Subcutaneous abdominal adipose tissue (tissue), 5 donors: Measurements from ENCODE around the gene CHRNA1.

Source experiments
- H3K27ac ChIP-seq: one replicate; pipeline ENCODE4 v1.7.0; 2013; ENCODE audit warnings: low read depth, mild to moderate bottlenecking, inconsistent platforms, low read length, moderate library complexity
- H3K27me3 ChIP-seq, 5 donors: one replicate each; pipeline ENCODE4 v1.7.0; 2013; ENCODE audit warnings: low read length in 5 of 5, inconsistent platforms in 1 of 5; ENCODE audit not compliant: control insufficient read depth in 5 of 5, insufficient read depth in 4 of 5
- H3K36me3 ChIP-seq, 5 donors: one replicate each; pipeline ENCODE4 v1.7.0; 2013; ENCODE audit warnings: low read length in 5 of 5; ENCODE audit not compliant: control insufficient read depth in 5 of 5, insufficient read depth in 5 of 5
- H3K4me1 ChIP-seq, 5 donors: one replicate each; pipeline ENCODE4 v1.7.0; 2013; ENCODE audit warnings: low read length in 5 of 5, mild to moderate bottlenecking in 3 of 5, moderate library complexity in 1 of 5; ENCODE audit not compliant: control insufficient read depth in 5 of 5, insufficient read depth in 5 of 5
- H3K4me3 ChIP-seq, 5 donors: one replicate each; pipeline ENCODE4 v1.7.0; 2013; ENCODE audit warnings: low read length in 5 of 5, low read depth in 1 of 5
- H3K9ac ChIP-seq, 5 donors: one replicate each; pipeline ENCODE4 v1.7.0; 2013; ENCODE audit warnings: low read length in 5 of 5, mild to moderate bottlenecking in 4 of 5, moderate library complexity in 3 of 5
- H3K9me3 ChIP-seq, 5 donors: one replicate each; pipeline ENCODE4 v1.7.0; 2013; ENCODE audit warnings: low read length in 5 of 5; ENCODE audit not compliant: control insufficient read depth in 5 of 5
- donor health status: healthy.
- donor health status: healthy.
- donor health status: healthy.
- donor health status: healthy.
- donor health status: healthy.

The CHRNA1 gene

DNA sequence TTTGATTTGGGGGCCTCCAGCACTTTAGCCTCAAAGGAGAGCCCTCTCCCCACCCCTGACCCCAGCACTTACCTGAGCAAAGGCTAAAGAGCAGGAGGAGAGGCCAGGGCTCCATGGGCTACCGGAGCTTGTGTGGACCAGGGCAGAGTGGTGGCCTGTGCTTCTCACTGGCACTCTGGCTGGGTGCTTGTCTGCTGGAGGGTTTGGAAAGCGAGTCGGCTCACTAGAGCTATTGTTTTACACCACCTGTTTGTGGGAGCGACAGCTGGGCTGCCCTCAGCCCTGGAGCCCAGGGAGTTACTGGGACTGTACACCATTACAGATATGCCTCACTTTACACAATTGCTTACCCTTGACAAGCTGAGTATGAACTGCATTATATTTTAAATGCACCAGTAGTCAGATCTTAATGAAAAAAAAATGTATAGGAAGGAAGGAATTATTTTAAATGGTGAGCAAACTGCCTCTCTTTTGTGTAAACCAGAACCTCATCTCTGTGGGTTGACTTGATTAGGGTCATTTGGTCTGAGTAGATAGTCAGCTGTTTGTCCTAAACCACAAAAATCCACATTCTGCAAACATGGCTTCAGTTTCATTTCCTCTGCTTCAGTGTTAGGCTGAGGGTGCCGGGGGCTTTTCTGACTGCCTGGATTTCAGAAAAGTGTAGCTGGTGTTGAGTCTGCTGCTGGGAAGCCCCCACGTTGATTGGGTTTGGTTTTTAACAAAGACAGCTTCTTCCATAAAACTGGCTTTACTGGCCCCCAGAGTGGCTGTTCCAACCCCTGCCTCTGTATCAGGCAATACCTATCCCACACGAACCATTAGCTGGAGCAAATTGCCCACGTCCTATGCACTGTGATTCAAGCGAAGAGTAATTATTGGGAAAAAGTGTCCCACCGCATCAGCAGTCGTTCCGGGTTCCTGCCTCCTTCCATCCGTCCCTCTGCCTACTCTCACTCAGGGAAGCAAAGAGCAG, at the start of gene CHRNA1:
Gene CHRNA1, minus strand, starts transcription at position 193 of the 976 bp plus-strand sequence. Its CDS starts 78 bp downstream, at position 115.
- H3K9me3 ChIP-seq, result no peaks in the 10 kb centered on the region
- no peaks in the 10 kb centered on the region for H3K36me3 ChIP-seq
- no peak within 1 kb of the TSS for H3K9ac ChIP-seq
- no peak within 1 kb of the TSS for H3K27ac ChIP-seq
- H3K4me1 ChIP-seq, result no peaks in the 10 kb centered on the region
- no peak within 1 kb of the TSS for H3K4me3 ChIP-seq
- H3K27me3 ChIP-seq, result peaks cover 0 to 3% (median 0%) of the 10 kb centered on the region in 5 donors

DNA sequence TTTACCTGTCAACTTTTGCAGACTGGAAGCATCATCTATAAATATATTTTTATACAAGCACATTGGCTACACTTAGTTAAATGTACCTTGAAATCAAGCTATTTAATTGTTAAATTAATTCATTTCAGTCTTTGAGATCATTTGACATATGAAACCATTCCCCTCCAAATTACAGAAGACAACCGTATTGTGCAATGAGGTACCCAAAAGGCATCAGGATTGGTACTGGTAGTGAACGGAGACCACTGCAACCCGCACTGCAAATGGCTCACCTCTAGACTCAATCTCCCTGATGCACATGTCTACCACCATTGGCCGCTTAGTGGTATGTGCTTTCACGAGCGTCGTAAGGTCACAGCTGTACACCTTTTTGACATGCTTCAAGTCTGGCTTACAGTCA, 47.8 kb upstream of the CHRNA1 start:
- H3K4me1 ChIP-seq, result peaks cover 0 to 7% (median 0%) of the 10 kb centered on the region in 5 donors
- no peaks in the 10 kb centered on the region for H3K27me3 ChIP-seq
- peaks cover 0 to 5% (median 4%) of the 10 kb centered on the region in 5 donors for H3K36me3 ChIP-seq
- no peak overlapping the region for H3K27ac ChIP-seq
- no peak overlapping the region for H3K4me3 ChIP-seq
- H3K9ac ChIP-seq, result no peak overlapping the region
- H3K9me3 ChIP-seq, result no peaks in the 10 kb centered on the region

DNA sequence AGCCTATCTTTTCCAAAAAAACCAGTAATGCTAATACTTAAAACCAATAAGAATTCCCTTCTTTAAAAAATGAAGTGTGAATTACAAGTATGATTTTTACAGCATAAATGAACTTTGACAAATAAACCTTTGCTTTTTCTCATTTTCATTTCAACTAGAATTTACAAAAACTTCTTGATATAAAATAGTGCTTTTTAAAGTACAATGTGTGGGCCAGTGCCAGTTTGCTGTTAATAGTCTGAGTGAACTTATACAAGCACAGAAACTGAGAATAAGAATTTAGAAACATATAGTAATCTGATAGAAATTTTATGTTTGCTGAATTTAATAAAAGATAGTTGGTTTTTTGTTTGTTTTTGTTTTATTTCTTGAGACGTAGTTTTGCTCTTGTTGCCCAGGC, 43.7 kb upstream of the CHRNA1 start:
- Histone ChIP-seq H3K36me3 (peaks cover 0 to 5% (median 4%) of the 10 kb centered on the region in 5 donors), H3K4me1 (peaks cover 0 to 8% (median 0%) of the 10 kb centered on the region in 5 donors), H3K4me3 (no peak overlapping the region), H3K27me3 (no peaks in the 10 kb centered on the region), H3K9me3 (no peaks in the 10 kb centered on the region), H3K27ac (no peak overlapping the region), H3K9ac (no peak overlapping the region)

DNA sequence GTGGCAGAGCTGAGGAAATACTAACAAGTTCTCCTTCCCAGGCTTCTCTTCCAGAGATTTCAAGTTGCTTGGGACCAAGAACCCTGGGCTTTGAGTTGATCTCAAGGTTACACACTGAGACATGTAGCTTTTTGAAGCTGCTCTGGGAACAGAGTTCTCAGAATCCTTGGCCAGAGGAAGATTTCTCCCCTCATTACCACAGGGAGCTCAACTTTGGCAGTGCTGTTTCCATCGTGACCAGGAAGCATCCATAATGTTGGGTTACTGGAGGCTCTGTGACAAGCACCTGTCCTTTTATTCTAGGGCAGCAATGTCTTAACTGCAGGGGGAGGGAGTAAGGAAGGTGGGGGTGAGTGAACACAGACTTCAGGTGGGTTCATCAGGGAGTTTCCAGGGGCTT, 41.5 kb upstream of the CHRNA1 start:
- peaks cover 0 to 5% (median 4%) of the 10 kb centered on the region in 5 donors for H3K36me3 ChIP-seq
- no peak overlapping the region for H3K4me3 ChIP-seq
- H3K27ac ChIP-seq, result no peak overlapping the region
- no peaks in the 10 kb centered on the region for H3K9me3 ChIP-seq
- peaks cover 0 to 8% (median 0%) of the 10 kb centered on the region in 5 donors for H3K4me1 ChIP-seq
- no peak overlapping the region for H3K9ac ChIP-seq
- H3K27me3 ChIP-seq, result no peaks in the 10 kb centered on the region

DNA sequence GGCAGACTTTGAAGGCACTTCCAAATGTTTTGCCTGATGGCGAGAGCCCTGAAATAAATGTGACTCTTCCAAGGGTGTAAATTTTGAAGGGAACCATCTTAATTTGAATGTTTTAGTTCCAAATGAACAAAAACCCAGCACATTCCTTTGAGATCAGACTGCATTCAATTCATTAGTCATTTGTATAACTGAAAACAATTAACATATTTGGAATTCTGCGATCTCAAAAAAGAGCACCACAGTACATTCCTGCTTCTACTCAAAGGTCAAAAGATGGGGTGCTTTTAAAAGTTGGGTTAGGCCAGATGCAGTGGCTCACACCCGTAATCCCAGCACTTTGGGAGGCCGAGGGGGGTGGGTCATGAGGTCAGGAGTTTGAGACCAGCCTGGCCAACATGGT, 38.2 kb upstream of the CHRNA1 start:
- Histone ChIP-seq H3K9ac (no peak overlapping the region), H3K27me3 (no peaks in the 10 kb centered on the region), H3K36me3 (peaks cover 0 to 6% (median 4%) of the 10 kb centered on the region in 5 donors), H3K9me3 (no peaks in the 10 kb centered on the region), H3K27ac (no peak overlapping the region), H3K4me1 (peaks cover 0 to 5% (median 0%) of the 10 kb centered on the region in 5 donors), H3K4me3 (no peak overlapping the region)

DNA sequence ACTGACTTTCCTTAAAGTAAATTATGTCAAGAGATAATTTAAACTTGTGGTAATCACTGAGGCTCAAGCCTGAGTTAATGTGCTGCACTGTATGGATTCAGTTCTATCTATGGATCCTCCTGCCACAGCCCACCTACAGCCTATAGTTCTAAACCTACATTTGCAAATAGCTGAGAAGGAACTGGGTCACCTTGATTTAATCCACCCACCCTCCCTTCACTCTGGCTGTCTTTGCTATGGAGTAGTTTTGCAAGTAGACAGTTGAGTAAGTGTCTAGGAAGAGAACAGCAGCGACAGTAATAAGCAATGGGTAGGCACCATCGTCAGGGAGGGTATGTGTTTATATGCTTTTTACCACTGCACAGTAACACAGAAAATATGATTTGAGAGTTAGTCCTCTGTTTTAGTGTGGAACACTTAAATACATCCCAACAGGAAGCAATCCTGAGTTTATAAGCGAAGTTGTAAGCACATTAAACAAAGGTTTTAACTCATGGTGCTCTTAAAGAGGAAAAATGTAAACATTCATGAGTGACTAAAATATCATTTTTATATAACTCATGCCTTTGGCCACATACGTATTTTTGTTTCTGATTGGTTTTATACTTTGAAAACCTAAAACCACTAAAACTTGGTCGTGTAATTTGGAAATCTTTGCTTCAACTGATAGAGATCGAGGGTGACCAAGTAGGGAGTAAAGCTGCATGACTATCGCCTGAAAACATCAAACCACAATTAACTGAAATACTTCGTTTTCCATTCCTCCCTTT, 36.3 kb upstream of the CHRNA1 start:
- H3K9me3 ChIP-seq, result no peaks in the 10 kb centered on the region
- H3K27ac ChIP-seq, result no peak overlapping the region
- no peaks in the 10 kb centered on the region for H3K4me1 ChIP-seq
- H3K36me3 ChIP-seq, result peaks cover 0 to 6% (median 4%) of the 10 kb centered on the region in 5 donors
- H3K27me3 ChIP-seq, result no peaks in the 10 kb centered on the region
- no peak overlapping the region for H3K9ac ChIP-seq
- H3K4me3 ChIP-seq, result no peak overlapping the region

DNA sequence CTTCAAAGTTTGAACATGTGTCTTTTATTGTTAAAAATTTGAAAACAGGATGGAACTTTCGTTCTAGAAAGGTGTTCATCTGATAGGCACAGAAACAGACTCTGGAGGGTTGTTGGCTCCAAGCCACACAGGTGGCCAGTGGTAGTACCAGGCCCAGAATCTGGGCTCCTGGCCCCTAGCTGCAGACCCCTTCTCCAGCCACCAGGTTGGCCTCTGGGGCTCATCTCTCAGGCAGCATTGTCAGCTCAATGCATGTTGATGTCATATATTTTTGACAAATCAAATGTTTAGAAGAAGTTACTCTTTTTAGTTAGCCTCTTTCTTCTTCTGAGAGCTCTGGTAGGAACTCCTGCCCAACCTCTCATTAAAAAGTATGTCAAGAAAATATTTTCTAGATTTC, 34.5 kb upstream of the CHRNA1 start:
- Histone ChIP-seq H3K27ac (no peak overlapping the region), H3K4me1 (no peaks in the 10 kb centered on the region), H3K4me3 (no peak overlapping the region), H3K9me3 (no peaks in the 10 kb centered on the region), H3K9ac (no peak overlapping the region), H3K27me3 (no peaks in the 10 kb centered on the region), H3K36me3 (peaks cover 0 to 6% (median 4%) of the 10 kb centered on the region in 5 donors)

DNA sequence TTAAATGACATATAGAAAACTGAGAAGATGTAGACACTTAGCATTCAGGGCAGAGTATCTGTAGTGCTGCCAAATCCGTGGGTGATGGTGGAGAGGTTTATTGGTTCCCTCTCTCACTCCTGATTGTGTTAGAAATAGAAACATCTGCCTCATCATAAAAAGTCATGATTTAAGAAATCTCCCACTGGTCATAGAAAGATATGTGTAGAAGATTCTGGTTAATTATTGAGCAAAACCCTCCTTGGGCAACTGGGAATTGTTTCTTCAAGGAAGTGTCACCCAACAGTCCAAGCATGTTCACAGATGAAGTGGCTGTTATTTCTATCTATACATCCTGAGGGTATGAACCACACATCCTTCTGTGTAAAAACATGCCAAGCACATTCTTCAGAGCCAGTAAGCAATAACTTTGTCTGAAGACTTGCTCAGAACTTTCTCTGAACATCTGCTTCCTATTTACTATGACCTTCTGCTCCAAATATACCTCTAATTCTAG, 33.6 kb upstream of the CHRNA1 start:
- no peak overlapping the region for H3K4me3 ChIP-seq
- peaks cover 0 to 2% (median 0%) of the 10 kb centered on the region in 5 donors for H3K4me1 ChIP-seq
- no peaks in the 10 kb centered on the region for H3K27me3 ChIP-seq
- no peak overlapping the region for H3K27ac ChIP-seq
- H3K9me3 ChIP-seq, result no peaks in the 10 kb centered on the region
- H3K36me3 ChIP-seq, result peaks cover 0 to 6% (median 4%) of the 10 kb centered on the region in 5 donors
- H3K9ac ChIP-seq, result no peak overlapping the region

DNA sequence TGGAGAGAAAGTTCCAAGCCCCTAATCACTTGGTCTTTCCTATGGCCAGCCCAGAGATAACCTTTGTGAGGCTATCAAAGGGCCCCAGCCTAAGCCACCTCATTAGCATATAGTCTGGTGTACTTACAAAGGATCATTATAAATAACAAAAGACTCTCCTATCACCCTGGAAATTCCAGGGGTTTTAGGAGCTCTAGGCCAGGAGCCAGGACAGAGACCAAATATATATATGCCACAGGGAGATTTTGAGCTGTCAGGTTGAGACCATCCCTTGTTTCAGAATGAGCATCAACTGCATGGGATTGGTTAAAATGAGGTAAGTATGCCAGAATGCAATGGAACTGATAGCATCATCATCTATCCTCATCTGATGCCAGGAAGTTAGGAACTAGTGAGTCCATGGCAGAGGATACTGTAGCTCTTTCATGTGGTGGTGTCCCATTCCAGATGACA, 32.1 kb upstream of the CHRNA1 start:
- Histone ChIP-seq H3K4me3 (no peak overlapping the region), H3K36me3 (peaks cover 0 to 6% (median 4%) of the 10 kb centered on the region in 5 donors), H3K4me1 (peaks cover 0 to 2% (median 0%) of the 10 kb centered on the region in 5 donors), H3K27ac (no peak overlapping the region), H3K9me3 (no peaks in the 10 kb centered on the region), H3K27me3 (no peaks in the 10 kb centered on the region), H3K9ac (no peak overlapping the region)
